Esophagus squamous epithelium (tissue), 4 donors: ENCODE measurements around the gene ZDHHC7.

ENCODE experiments used
- POLR2A ChIP-seq, 4 donors: fragments of 450-650 bp; IDR thresholded peaks; one replicate each; pipeline ENCODE4 v1.6.1; 2017; ENCODE audit warnings: antibody characterized with exemption in 4 of 4, mild to moderate bottlenecking in 4 of 4, moderate library complexity in 3 of 4
- TF ChIP-seq, protein P1 (sequence below), 6 experiments: fragments of 450-650 bp in 4 of 6; fragments of 200-600 bp in 2 of 6; sonication (generic) in 2 of 6; IDR thresholded peaks; one replicate each; pipeline ENCODE4 v1.5.1; 2016 to 2019; ENCODE audit warnings: antibody characterized with exemption in 6 of 6, mild to moderate bottlenecking in 4 of 6, moderate library complexity in 4 of 6

DNA sequence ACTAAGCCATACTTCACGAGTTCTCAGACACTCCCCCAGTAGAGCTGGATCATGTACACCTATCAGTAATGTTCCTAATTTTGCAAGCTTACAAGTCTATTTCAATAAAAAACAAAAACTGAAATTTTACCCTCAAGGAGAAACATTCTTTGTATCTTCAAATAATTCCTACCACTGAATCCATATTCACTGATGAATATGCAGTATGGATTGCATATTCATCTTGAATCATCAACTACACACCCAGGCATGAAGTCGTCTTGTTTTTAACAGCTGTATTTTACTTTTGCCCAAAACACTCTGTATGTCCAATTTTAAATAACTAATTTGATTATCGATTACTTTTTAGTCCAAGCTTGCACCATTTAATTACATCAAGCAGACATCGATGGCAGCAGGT lies 31.8 kb downstream of the ZDHHC7 start:
- TF ChIP-seq, protein P1, sequence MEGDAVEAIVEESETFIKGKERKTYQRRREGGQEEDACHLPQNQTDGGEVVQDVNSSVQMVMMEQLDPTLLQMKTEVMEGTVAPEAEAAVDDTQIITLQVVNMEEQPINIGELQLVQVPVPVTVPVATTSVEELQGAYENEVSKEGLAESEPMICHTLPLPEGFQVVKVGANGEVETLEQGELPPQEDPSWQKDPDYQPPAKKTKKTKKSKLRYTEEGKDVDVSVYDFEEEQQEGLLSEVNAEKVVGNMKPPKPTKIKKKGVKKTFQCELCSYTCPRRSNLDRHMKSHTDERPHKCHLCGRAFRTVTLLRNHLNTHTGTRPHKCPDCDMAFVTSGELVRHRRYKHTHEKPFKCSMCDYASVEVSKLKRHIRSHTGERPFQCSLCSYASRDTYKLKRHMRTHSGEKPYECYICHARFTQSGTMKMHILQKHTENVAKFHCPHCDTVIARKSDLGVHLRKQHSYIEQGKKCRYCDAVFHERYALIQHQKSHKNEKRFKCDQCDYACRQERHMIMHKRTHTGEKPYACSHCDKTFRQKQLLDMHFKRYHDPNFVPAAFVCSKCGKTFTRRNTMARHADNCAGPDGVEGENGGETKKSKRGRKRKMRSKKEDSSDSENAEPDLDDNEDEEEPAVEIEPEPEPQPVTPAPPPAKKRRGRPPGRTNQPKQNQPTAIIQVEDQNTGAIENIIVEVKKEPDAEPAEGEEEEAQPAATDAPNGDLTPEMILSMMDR (IDR thresholded peaks at IDR 0.05): no peak
- no peak for TF ChIP-seq POLR2A (IDR thresholded peaks at IDR 0.05)
